ENCODE measurements around the gene GPC6.

GPC6 gene

GRCh38 chr13:93230261-93230855 lies 3.8 kb downstream of the GPC6 start:
- no peak for DNase-seq (ENCODE audit: low read depth)

GRCh38 chr13:93231867-93232266 lies 5.3 kb downstream of the GPC6 start:
- no peak for DNase-seq (ENCODE audit: low read depth)

GRCh38 chr13:93233997-93234416 lies 7.4 kb downstream of the GPC6 start:
- DNase-seq (ENCODE audit: low read depth), result no peak

- DNase-seq (ENCODE audit: low read depth), result no peak
These were observed 7.9 kb downstream of the GPC6 start for GRCh38 chr13:93234459-93234858.

- no peak for DNase-seq (ENCODE audit: low read depth)
These were observed 8.8 kb downstream of the GPC6 start for GRCh38 chr13:93235258-93236015.

- DNase-seq (ENCODE audit: low read depth), result no peak
These were observed 12.1 kb downstream of the GPC6 start for GRCh38 chr13:93238711-93239110.

- no peak for DNase-seq (ENCODE audit: low read depth)
These were observed 16.9 kb downstream of the GPC6 start for GRCh38 chr13:93243375-93244063.

- no peak for DNase-seq (ENCODE audit: low read depth)
These were observed 17.7 kb downstream of the GPC6 start for GRCh38 chr13:93244141-93244917.

- no peak for DNase-seq (ENCODE audit: low read depth)
These were observed 18.3 kb downstream of the GPC6 start for GRCh38 chr13:93244918-93245280.

- DNase-seq (ENCODE audit: low read depth), result no peak
These were observed 19.5 kb downstream of the GPC6 start for GRCh38 chr13:93246069-93246468.

- DNase-seq (ENCODE audit: low read depth), result no peak
These were observed 22.0 kb downstream of the GPC6 start for GRCh38 chr13:93248627-93249047.

- DNase-seq (ENCODE audit: low read depth), result no peak
These were observed 23.0 kb downstream of the GPC6 start for GRCh38 chr13:93249364-93250306.

GRCh38 chr13:93254775-93255174 lies 28.2 kb downstream of the GPC6 start:
- no peak for DNase-seq (ENCODE audit: low read depth)

- DNase-seq (ENCODE audit: low read depth), result no peak
These were observed 30.4 kb downstream of the GPC6 start for GRCh38 chr13:93256998-93257397.

- DNase-seq (ENCODE audit: low read depth), result no peak
These were observed 33.0 kb downstream of the GPC6 start for GRCh38 chr13:93259527-93260080.

- DNase-seq (ENCODE audit: low read depth), result no peak
These were observed 34.0 kb downstream of the GPC6 start for GRCh38 chr13:93260591-93260990.

GRCh38 chr13:93262729-93263345 lies 36.2 kb downstream of the GPC6 start:
- DNase-seq (ENCODE audit: low read depth), result no peak

GRCh38 chr13:93264876-93265275 lies 38.3 kb downstream of the GPC6 start:
- DNase-seq (ENCODE audit: low read depth), result no peak

GRCh38 chr13:93265800-93266199 lies 39.2 kb downstream of the GPC6 start:
- no peak for DNase-seq (ENCODE audit: low read depth)

- DNase-seq (ENCODE audit: low read depth), result no peak
These were observed 40.1 kb downstream of the GPC6 start for GRCh38 chr13:93266681-93267080.

All from stimulated activated CD8-positive, alpha-beta memory T cell treated with anti-CD3 and anti-CD28 coated beads, Interleukin-12 subunit alpha, Interleukin-12 subunit beta, amount 100 ng/mL, for 1 hour (primary cell).